Osteocyte (in vitro differentiated cells): Measurements from ENCODE around the gene PAIP2. TPM values are rescaled to one million over a fixed set of nuclear protein-coding genes. Genes with fewer than 3 reads are reported as not detected.
A peak's percentile ranks its signal among the peaks of the same experiment; 100 is the strongest.
"Not testable (repeated sequence)": the region's sequence is repeated elsewhere in the genome, so short reads cannot be mapped to it uniquely, and the experiment has no call there.

ENCODE experiments used
- DNase-seq: peaks from one replicate; pipeline ENCODE4 v3.0.0; 2021; ENCODE audit warnings: mixed read lengths; ENCODE audit not compliant: unreplicated experiment; ENCODE audit errors: extremely low spot score
- H3K27ac Mint-ChIP-seq: one replicate; pipeline ENCODE4 v1.8.0; 2021; ENCODE audit warnings: mild to moderate bottlenecking, mixed read lengths; ENCODE audit not compliant: unreplicated experiment
- H3K27me3 Mint-ChIP-seq: one replicate; pipeline ENCODE4 v1.8.0; 2021; ENCODE audit warnings: mixed read lengths; ENCODE audit not compliant: unreplicated experiment
- H3K36me3 Mint-ChIP-seq: one replicate; pipeline ENCODE4 v1.8.0; 2021; ENCODE audit warnings: mixed read lengths; ENCODE audit not compliant: unreplicated experiment
- H3K4me1 Mint-ChIP-seq: one replicate; pipeline ENCODE4 v1.8.0; 2021; ENCODE audit warnings: mixed read lengths; ENCODE audit not compliant: unreplicated experiment
- H3K4me3 Mint-ChIP-seq: one replicate; pipeline ENCODE4 v1.8.0; 2021; ENCODE audit warnings: mild to moderate bottlenecking, moderate library complexity, mixed read lengths; ENCODE audit not compliant: unreplicated experiment
- H3K9me3 Mint-ChIP-seq: one replicate; pipeline ENCODE4 v1.8.0; 2021; ENCODE audit warnings: mixed read lengths; ENCODE audit not compliant: unreplicated experiment
- total RNA-seq: library from RNA; stranded (reverse); gene quantifications from 2 replicates; pipeline ENCODE4 v1.2.1, GENCODE V29; 2021
- TF ChIP-seq, protein P1 (sequence below): fragments of 200-600 bp; sonication (generic); IDR thresholded peaks from 2 replicates; pipeline ENCODE4 v1.5.0; 2021; ENCODE audit warnings: antibody characterized with exemption, mild to moderate bottlenecking, moderate library complexity

PAIP2 gene
- total RNA-seq, 1 donor from 2014 or later = 71.8 TPM

DNA sequence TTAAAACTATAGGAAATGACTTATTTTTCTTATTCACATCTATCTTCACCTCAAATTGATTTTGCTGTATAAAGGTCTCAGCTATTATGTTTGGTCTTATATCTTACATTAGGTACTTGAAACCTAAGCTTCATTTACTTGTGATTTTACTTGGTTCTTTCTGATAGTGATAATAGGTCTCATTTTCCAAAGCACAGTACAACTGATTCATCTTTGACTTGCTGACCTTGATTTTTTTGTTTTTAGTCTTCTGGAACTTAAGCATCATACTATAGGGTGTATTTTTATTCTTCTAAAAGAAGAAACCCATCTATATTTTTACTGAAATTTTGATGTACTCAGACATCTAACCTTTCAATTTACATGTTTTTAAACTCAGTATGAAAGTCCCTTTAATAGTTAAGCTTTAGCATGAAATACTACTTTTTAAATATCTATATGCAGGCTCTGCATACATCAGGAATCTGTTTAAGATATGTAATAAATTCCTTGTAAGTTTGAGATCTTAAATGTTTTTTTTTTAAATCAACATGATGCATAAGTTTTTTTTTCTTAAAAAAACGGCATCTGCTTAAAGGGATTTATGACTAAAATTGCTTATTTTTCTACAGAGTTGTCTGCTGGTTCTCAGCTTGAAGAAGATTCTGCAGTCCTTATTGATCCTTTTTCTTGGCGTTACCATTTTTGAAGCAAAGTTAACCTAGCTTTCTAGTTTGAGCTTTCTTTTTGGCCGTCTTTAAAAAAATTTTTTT is 34.9 kb upstream of the PAIP2 start:
- TF ChIP-seq, protein P1, sequence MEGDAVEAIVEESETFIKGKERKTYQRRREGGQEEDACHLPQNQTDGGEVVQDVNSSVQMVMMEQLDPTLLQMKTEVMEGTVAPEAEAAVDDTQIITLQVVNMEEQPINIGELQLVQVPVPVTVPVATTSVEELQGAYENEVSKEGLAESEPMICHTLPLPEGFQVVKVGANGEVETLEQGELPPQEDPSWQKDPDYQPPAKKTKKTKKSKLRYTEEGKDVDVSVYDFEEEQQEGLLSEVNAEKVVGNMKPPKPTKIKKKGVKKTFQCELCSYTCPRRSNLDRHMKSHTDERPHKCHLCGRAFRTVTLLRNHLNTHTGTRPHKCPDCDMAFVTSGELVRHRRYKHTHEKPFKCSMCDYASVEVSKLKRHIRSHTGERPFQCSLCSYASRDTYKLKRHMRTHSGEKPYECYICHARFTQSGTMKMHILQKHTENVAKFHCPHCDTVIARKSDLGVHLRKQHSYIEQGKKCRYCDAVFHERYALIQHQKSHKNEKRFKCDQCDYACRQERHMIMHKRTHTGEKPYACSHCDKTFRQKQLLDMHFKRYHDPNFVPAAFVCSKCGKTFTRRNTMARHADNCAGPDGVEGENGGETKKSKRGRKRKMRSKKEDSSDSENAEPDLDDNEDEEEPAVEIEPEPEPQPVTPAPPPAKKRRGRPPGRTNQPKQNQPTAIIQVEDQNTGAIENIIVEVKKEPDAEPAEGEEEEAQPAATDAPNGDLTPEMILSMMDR = no peak
- Mint-ChIP-seq H3K9me3 (no peaks in the 10 kb centered on the region), H3K4me1 (peaks cover 69% of the 10 kb centered on the region), H3K4me3 (no peak overlapping the region), H3K36me3 (peaks cover 3% of the 10 kb centered on the region), H3K27me3 (no peaks in the 10 kb centered on the region), H3K27ac (no peak overlapping the region)
- DNase-seq = no peak

DNA sequence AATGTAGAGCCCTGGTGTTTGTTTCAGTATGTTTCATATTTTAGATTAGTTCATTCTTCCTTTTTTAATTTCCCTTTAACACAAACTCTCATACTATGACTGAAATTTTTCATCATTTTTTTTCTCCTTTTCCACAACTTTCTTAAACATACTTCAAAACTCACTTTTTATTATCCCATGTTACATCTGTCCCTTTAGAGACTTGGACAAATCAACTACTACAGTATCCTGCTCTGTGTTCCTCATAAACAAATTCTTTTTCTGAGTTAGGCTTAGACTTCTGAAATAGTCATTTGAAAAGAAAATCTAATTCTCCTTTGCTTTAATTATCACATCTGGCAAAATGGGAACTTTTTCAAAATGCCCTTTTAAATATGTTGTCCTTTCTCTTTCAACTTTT is 32.9 kb upstream of the PAIP2 start:
- Mint-ChIP-seq H3K27me3 (no peaks in the 10 kb centered on the region), H3K4me3 (no peak overlapping the region), H3K27ac (peak overlapping the region; percentile 48), H3K9me3 (no peaks in the 10 kb centered on the region), H3K36me3 (peaks cover 3% of the 10 kb centered on the region), H3K4me1 (peaks cover 64% of the 10 kb centered on the region)
- TF ChIP-seq, protein P1 = no peak
- no peak for DNase-seq

DNA sequence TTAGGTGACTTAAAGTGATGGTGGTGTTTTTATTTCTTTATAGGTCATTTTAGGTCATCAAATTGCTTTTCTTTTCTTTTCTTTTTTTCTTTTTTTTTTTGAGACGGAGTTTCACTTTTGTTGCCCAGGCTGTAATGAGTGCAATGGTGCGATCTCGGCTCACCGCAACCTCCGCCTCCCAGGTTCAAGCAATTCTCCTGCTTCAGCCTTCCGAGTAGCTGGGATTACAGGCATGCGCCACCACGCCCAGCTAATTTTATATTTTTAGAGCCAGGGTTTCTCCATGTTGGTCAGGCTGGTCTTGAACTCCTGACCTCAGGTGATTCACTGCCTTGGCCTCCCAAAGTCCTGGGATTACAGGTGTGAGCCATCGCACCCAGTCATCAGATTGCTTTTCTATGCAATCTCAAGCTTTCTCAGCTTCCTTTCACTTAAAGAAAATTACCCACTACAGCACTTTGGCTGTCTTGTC is 30.9 kb upstream of the PAIP2 start:
- H3K27ac Mint-ChIP-seq = peak overlapping the region; percentile 14
- peaks cover 54% of the 10 kb centered on the region for H3K4me1 Mint-ChIP-seq
- not testable (repeated sequence) for H3K27me3 Mint-ChIP-seq, H3K36me3 Mint-ChIP-seq, H3K9me3 Mint-ChIP-seq, DNase-seq, H3K4me3 Mint-ChIP-seq

DNA sequence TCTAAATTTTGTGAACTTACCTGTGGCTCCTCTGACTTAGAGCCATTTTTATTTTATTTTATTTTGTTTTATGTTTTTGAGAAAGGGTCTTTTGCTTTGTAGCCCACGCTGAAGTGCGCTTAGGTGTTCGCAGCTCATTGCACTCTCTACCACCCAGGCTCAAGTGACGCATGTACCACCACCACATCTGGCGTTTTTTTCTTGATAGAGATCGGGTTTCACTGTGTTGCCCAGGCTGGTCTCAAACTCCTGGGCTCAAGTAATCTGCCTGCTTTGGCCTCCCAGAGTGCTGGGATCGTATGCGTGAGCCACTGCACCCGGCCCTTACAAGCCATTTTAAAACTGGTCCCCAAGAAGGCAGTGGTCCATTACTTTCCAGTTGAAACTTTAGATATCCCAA is 29.6 kb upstream of the PAIP2 start:
- TF ChIP-seq, protein P1 = no peak
- no peak for DNase-seq
- H3K27me3 Mint-ChIP-seq = no peaks in the 10 kb centered on the region
- no peak overlapping the region for H3K27ac Mint-ChIP-seq
- H3K4me1 Mint-ChIP-seq = peaks cover 42% of the 10 kb centered on the region
- peaks cover 13% of the 10 kb centered on the region for H3K36me3 Mint-ChIP-seq
- no peak overlapping the region for H3K4me3 Mint-ChIP-seq
- H3K9me3 Mint-ChIP-seq = no peaks in the 10 kb centered on the region

DNA sequence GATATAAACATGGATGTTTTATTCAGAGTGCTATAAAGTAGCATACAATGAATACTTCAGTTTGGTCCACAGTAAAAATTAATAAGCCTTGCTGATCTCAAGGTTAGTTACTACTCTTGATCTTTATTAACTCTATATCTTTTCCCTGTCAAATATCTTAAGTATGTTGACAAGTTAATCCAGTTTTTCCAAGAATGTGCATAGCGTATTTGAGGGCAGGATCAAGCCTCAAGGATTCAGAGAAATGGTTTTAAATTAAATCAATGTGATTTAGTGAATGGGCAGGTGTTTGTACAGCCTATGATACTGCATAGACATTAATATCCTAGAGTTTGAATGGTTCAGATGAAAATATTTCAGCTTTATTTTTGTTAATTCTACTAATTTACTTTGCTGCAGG is 27.4 kb upstream of the PAIP2 start:
- no peak for DNase-seq
- Mint-ChIP-seq H3K27me3 (no peaks in the 10 kb centered on the region), H3K4me3 (no peak overlapping the region), H3K4me1 (peaks cover 20% of the 10 kb centered on the region), H3K36me3 (peaks cover 28% of the 10 kb centered on the region), H3K9me3 (no peaks in the 10 kb centered on the region), H3K27ac (no peak overlapping the region)
- TF ChIP-seq, protein P1 = no peak
